ENCODE data around the gene COL6A5. TPM values are rescaled to one million over a fixed set of nuclear protein-coding genes. Genes with fewer than 3 reads are reported as not detected.

COL6A5 gene
- total RNA-seq, 1 donor from 2014 or later, result 0.07 TPM

DNA sequence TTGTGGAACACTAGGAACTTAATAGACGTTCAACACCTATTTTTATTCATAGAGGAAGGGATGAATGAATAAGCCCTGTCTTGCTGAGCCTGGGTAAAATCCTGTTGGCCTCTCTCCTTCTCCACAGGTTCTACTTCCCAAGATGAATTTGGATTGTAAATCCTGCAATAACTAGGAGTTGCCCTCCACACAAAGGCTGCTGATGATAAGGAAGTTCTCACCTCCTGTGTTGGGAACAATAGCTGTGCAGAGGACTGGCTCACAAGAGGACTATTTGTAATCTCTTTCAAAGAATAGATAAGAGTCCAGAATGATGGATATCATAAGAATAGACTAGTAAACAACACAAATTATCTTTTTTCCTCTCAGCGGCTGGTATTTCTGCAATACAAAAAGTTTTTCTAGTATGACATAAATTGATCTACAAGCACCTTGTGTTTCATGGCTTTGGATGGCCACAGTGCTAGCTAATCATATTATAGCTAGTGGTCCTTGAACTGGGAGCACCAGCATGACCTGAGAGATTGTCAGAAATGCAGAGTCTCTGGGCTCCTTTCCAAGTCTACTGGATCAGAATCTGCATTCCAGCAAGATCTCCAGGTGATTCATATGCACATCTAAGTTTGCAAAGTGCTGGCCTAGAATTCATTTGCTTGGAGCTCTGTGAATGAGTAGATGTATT lies 143.4 kb downstream of the COL6A5 start:
- H3K9me3 Mint-ChIP-seq, result no peaks in the 10 kb centered on the region

GRCh38 chr3:130490241-130490640 lies 144.8 kb downstream of the COL6A5 start:
- Mint-ChIP-seq H3K4me1 (peaks cover 42% of the 10 kb centered on the region), H3K36me3 (no peaks in the 10 kb centered on the region), H3K27me3 (ENCODE audit: low read depth) (no peaks in the 10 kb centered on the region), H3K9me3 (no peaks in the 10 kb centered on the region), H3K4me3 (no peak overlapping the region), H3K27ac (peak overlapping the region; percentile 86)
- DNase-seq (ENCODE audit: low spot score in 2 of 2, unreplicated experiment in 2 of 2), result no peak
- TF ChIP-seq CTCF (IDR thresholded peaks at IDR 0.05; ENCODE audit: unreplicated experiment), result no peak

More for the DNA sequence above, 143.4 kb downstream of the COL6A5 start:
- Mint-ChIP-seq H3K36me3 (no peaks in the 10 kb centered on the region), H3K4me3 (no peak overlapping the region), H3K27me3 (ENCODE audit: low read depth) (no peaks in the 10 kb centered on the region), H3K4me1 (peaks cover 42% of the 10 kb centered on the region), H3K27ac (peak overlapping the region; percentile 86)
- no peak for TF ChIP-seq CTCF (IDR thresholded peaks at IDR 0.05; ENCODE audit: unreplicated experiment)
- no peak for DNase-seq (ENCODE audit: low spot score in 2 of 2, unreplicated experiment in 2 of 2)

GRCh38 chr3:130491431-130491830 lies 146.0 kb downstream of the COL6A5 start:
- Mint-ChIP-seq H3K27ac (peak overlapping the region; percentile 86), H3K9me3 (no peaks in the 10 kb centered on the region), H3K4me1 (peaks cover 42% of the 10 kb centered on the region), H3K4me3 (no peak overlapping the region), H3K36me3 (no peaks in the 10 kb centered on the region), H3K27me3 (ENCODE audit: low read depth) (no peaks in the 10 kb centered on the region)
- no peak for TF ChIP-seq CTCF (IDR thresholded peaks at IDR 0.05; ENCODE audit: unreplicated experiment)
- DNase-seq (ENCODE audit: low spot score in 2 of 2, unreplicated experiment in 2 of 2), result peak in 1 of 2 experiments; percentile 43

GRCh38 chr3:130504701-130505100 lies 159.2 kb downstream of the COL6A5 start:
- H3K4me3 Mint-ChIP-seq, result no peak overlapping the region
- H3K27me3 Mint-ChIP-seq (ENCODE audit: low read depth), result peaks cover 7% of the 10 kb centered on the region
- no peak overlapping the region for H3K27ac Mint-ChIP-seq
- TF ChIP-seq CTCF (IDR thresholded peaks at IDR 0.05; ENCODE audit: unreplicated experiment), result no peak
- no peaks in the 10 kb centered on the region for H3K36me3 Mint-ChIP-seq
- no peak for DNase-seq (ENCODE audit: low spot score in 2 of 2, unreplicated experiment in 2 of 2)
- peaks cover 10% of the 10 kb centered on the region for H3K4me1 Mint-ChIP-seq
- H3K9me3 Mint-ChIP-seq, result no peaks in the 10 kb centered on the region

GRCh38 chr3:130506031-130506430 lies 160.6 kb downstream of the COL6A5 start:
- TF ChIP-seq CTCF (IDR thresholded peaks at IDR 0.05; ENCODE audit: unreplicated experiment), result no peak
- Mint-ChIP-seq H3K27me3 (ENCODE audit: low read depth) (peaks cover 10% of the 10 kb centered on the region), H3K27ac (no peak overlapping the region), H3K4me3 (no peak overlapping the region), H3K4me1 (peaks cover 10% of the 10 kb centered on the region), H3K9me3 (no peaks in the 10 kb centered on the region), H3K36me3 (no peaks in the 10 kb centered on the region)
- no peak for DNase-seq (ENCODE audit: low spot score in 2 of 2, unreplicated experiment in 2 of 2)
